SH-SY5Y (cell line): Measurements from ENCODE around the gene ZNF598.

ENCODE experiments used
- GATA2 ChIP-seq: IDR thresholded peaks from 2 replicates; pipeline ENCODE4 v1.6.1; 2011; ENCODE audit warnings: mild to moderate bottlenecking, low read depth, low read length
- GATA3 ChIP-seq: IDR thresholded peaks from 2 replicates; pipeline ENCODE4 v1.6.1; 2011; ENCODE audit warnings: low read depth, mild to moderate bottlenecking, low read length, moderate library complexity

GRCh38 chr16:2056077-2056476, 46.5 kb upstream of the ZNF598 start:
- no peak for TF ChIP-seq GATA3
- no peak for TF ChIP-seq GATA2
